HG03521 (cell line): ENCODE data around the gene METTL25B.
A peak's percentile ranks its signal among the peaks of the same experiment; 100 is the strongest.

Experiments used
- ATAC-seq: cut with Tn5 transposase; IDR thresholded peaks from one replicate; pipeline ENCODE4 v1.9.1; 2021; ENCODE audit warnings: mild to moderate bottlenecking, moderate library complexity; ENCODE audit not compliant: unreplicated experiment

The METTL25B gene

DNA sequence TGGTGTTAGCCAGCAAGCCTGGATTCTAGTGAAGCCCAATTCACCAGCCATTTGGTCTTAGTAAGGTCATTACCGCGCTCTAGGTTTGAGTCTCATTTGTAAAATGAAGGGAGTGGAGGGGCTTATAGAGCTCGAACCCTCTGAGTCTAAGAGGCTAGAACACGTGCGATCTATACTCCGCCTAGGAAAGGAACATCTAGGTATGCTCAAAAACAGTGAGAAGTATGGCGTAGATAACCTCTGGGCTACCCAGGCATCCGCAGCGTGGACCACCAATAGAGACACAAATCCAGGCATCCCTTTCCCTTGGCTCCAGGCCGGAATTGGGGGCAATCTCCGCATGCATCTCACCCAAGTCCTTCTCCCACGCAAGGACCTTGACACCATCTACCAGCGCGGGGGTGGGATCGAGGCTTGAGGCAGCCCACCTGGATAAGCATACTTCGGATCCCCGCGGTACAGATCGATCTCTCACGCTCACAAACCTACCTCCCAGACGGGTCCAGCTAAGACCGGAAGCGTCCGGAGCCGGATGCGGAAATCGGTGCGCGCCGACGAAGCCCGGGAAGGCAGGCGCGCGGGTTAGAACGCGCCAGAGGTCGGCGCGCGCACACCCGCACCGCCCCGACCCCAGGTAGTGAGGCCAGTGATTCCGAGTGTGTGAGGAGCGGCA is at the start of gene METTL25B:
Gene METTL25B, plus strand, starts transcription at position 544 of the 673 bp plus-strand sequence. CDS start 636 bp downstream, outside the sequence.
- peak; percentile 62 for ATAC-seq

DNA sequence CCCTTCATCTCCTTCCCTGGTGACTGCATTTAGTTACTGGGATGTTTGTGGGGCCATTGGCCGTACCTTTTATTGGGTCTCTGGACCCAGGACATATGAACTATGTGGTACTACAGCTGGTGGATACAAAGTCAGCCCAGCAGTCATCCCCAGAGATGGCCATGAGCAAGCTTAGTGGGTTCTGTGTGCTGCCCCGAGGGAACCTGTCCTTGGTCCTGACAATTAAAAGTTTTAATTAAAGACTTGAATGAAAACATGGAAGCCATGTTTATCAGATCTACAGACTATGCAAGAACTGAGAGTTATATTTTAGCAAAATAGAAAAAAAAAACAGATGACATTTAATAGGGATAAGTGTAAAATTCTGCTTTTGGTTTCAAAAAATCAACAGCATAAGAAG is 48.2 kb upstream of the METTL25B start:
- ATAC-seq: no peak

- ATAC-seq: no peak
Measured at GRCh38 chr1:156681196-156681960, 46.9 kb upstream of the METTL25B start.

DNA sequence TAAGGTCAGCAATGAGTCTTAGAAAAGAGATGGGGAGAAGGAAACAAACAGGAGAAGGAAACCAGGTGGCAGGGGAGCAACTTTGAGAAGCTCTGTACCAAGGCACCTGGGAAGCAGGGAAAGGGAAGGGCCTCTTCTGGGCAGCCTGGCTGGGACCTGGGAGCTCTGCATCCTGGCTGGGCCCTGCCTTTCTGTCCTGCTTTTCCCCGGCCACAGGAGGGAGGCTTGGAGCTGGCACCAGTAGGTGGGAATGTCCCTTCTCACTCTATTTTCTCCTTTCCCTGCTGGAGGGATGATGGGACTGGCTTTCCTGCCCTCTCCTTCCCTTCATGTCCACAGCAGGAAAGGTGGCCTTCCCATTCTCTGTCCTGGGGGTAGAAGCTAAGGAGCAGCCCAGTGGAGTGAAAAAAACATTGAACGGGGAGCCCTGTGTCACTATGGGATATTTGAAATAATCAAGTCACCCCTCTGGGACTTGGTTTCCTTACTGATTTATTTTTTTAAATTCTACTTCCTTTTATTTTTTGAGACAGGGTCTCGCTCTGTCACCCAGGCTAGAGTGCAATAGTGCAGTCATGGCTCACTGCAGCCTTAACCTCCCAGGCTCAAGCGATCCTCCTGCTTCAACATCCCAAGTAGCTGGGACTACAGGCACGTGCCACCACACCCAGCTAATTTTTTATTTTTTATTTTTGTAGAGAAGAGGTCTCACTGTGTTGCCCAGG is 45.9 kb upstream of the METTL25B start:
- ATAC-seq: no peak

- ATAC-seq: no peak
Measured at GRCh38 chr1:156684227-156684782, 44.0 kb upstream of the METTL25B start.

- ATAC-seq: peak; percentile 61
Measured at GRCh38 chr1:156689035-156689952, 39.0 kb upstream of the METTL25B start.

GRCh38 chr1:156689953-156690674 is 38.2 kb upstream of the METTL25B start:
- ATAC-seq: no peak

DNA sequence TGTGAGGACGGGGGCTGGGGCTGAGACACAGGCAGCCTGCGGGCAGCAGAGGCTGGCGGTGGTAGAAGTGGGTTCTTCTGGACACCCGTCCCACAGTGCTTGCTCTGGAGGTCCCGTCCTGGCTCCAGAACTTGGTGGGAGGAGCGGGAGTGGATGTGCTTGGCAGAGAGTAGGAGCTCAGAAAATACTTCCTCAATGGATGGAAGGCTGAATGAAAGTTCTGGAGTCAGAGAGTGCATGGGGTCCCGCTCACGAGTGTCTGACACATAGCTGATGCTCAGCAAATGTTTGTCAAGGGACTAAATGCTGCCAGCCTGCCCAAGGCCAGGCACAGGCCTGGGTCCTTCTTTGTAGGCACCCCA is 37.6 kb upstream of the METTL25B start:
- no peak for ATAC-seq

DNA sequence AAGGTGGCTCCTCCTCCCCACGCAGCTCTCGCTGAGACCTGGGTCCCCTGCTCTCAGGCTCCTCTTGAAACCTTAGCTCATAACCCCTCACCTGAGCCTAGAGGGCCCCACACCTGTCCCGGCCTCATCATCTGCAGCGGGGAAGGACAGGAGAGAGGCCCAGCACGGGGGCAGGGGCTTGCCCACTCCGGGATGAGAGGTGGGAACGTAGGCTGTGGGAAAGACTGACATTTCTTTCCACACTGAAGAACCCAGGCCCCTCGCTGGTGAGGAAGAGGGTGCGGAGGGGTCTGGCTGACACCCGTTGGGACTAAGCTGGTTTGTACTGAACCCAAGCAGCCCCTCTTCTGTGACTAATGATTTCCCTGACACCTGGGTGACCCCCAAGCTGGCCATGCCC is 37.1 kb upstream of the METTL25B start:
- no peak for ATAC-seq

- ATAC-seq: no peak
Measured at GRCh38 chr1:156691665-156692440, 36.4 kb upstream of the METTL25B start.

DNA sequence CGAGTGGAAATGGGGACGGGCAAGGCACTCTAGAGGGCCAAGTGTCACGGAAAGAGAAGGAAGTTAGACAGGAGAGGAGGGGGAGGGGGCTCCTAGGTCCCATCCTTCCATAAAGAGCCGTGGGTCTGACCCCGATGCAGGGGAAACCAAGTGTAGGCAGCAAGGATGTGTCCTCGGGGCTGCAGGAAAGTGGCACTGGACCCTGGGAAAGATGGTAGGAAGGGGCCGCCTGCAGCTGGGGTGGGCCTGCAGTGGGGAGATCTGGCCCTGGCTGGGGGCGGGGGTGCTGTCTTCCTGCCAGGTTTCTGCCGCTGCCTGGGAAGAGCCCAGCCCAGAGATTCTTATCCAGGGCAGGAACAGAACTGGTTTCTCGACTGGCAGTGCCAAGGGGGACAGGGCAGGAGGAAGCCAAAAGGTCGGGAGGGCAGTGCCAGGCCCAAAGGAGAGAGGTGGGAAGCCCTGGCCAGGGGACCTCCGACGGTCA is 35.8 kb upstream of the METTL25B start:
- no peak for ATAC-seq

- ATAC-seq: no peak
Measured at GRCh38 chr1:156692925-156693847, 35.1 kb upstream of the METTL25B start.

DNA sequence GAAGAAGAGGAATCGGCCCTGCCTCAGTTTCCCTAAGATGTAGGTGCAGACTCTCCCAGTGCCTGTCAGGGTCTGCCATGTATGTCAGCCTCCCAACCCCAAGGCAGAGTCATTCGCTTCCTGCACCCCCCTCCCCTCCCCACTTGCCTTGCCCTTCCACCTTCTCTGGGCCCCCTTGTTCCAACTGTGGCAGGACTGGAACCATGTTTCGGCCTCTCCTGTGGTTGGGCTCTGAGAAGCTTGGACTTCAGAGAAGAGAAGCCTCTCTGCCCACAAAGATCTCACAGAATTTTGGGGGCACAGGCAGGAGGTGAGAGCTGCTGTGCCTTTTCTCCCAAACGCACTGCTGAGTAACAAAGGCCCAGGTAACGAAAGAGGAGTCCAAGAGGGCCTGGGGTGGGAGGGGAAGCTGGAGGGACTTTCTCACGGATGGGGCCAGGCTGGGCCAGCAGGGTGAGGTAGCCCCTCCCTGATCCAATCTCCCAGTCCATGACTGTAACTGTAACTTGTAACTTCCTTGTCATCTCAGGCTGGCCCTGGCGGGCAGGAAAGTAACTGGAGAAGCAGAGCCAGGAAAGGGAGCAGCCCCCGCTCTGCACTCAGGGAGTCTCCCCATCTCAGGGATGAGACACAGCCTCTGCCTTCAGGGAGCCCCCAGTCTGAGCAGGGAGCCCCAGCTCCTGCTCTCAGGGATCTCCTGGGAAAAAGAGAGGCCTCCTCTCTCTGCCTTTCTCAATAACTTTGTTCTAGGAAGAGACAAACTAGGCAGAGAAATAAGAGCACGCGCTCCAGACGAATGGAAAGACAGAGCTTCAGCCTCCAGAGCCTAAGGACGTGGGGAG is 34.2 kb upstream of the METTL25B start:
- no peak for ATAC-seq

- no peak for ATAC-seq
Measured at GRCh38 chr1:156694690-156694962, 33.6 kb upstream of the METTL25B start.

DNA sequence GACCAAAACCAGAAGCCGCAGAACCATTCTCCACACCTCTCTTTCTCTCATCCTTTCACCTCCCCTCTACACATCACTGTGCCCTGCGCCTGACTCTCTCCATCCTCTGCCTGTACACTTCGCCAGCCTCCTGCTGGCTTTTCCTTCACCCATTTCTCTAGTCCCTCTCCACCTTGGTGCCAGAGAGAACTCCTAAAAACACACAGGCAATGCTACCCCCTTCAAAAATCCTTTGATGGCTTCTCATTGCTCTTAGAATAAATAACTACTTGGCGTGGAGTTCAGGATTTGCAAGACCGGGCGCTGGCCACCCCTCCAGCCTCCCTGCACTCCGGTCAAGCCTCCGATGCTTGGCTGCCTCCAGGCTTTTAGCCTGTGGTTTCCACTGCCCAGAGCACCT is 31.5 kb upstream of the METTL25B start:
- ATAC-seq: no peak

DNA sequence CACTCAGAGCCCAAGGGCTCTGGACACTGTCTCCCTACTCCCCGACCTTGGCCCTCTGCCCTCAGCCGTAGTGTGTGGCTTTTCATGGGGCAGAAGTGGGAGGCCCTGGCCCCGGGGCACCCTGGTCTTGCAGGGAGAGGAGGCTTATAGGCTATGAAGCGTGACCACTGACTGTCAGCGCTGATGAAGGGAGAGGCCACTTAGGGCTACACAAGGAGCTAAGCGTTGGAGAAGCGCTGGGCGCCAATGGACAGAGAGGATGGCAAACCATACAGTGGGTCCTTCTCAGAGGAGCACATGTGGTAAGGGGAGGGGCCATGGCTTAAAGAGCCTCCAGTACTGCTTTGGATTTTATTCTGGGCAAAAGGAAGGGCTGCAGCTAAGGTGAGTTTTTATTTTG is 30.8 kb upstream of the METTL25B start:
- ATAC-seq: no peak

GRCh38 chr1:156698995-156699394 is 29.3 kb upstream of the METTL25B start:
- ATAC-seq: no peak
